Measurements from ENCODE around the gene IL10. TPM values are rescaled to one million over a fixed set of nuclear protein-coding genes. Genes with fewer than 3 reads are reported as not detected.

Gene IL10
- total RNA-seq, 1 donor from 2014 or later = not detected

DNA sequence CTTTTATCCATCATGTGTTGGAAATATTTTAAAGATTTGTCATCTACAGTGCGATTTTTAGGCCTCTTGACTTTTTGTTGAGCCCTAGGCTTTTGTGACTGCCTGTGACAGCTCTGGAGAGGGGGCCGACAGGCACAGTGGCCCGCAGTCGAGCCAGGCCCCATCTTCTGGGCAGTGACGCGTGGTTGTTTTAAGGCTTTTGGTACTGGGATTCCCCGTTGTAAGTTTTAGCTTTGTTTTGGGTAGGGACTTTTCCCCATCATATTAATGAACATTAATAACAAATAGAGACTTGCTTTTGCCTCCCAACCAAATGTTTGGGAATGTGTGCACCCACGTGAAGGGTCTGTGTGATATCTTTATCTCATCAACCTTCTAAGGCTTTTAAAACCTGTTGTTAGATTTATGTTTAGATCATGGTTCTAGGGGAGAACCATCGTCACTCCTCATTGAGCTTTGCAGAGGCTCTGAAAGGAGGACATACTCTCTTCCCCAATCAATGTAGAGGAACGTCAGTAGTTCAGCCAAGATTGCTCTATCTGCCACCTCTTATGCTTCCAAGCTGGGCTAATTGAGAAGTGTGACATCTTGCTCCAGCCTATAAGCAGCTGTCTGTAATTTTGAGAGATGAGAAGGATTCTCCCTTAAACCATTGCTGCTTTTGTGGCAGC lies 53.0 kb downstream of the IL10 start:
- TF ChIP-seq, protein P1, sequence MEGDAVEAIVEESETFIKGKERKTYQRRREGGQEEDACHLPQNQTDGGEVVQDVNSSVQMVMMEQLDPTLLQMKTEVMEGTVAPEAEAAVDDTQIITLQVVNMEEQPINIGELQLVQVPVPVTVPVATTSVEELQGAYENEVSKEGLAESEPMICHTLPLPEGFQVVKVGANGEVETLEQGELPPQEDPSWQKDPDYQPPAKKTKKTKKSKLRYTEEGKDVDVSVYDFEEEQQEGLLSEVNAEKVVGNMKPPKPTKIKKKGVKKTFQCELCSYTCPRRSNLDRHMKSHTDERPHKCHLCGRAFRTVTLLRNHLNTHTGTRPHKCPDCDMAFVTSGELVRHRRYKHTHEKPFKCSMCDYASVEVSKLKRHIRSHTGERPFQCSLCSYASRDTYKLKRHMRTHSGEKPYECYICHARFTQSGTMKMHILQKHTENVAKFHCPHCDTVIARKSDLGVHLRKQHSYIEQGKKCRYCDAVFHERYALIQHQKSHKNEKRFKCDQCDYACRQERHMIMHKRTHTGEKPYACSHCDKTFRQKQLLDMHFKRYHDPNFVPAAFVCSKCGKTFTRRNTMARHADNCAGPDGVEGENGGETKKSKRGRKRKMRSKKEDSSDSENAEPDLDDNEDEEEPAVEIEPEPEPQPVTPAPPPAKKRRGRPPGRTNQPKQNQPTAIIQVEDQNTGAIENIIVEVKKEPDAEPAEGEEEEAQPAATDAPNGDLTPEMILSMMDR (conservative IDR thresholded peaks at IDR 0.05) = no peak
- Mint-ChIP-seq H3K27ac (ENCODE audit: unreplicated experiment) (no peak overlapping the region), H3K4me3 (no peak overlapping the region), H3K27me3 (ENCODE audit: low read depth) (no peaks in the 10 kb centered on the region), H3K36me3 (ENCODE audit: low read depth) (no peaks in the 10 kb centered on the region), H3K9me3 (no peaks in the 10 kb centered on the region), H3K4me1 (peaks cover 27% of the 10 kb centered on the region)
- DNase-seq (ENCODE audit: low read depth, low spot score) = no peak

DNA sequence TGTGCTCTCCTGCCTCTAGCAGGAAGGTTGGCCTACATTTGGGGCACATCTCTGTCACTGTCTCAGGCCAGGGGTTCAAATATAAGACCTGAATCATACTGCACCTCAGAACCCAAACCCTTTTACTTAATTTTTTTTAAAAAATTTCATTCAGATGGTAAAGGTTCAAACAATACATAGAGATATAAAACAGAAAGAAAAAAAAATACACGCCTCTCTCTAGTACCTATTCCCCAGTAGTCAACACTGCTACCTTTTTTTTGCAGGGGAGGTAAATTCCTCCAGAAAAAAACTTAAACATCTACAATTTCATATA lies 54.7 kb downstream of the IL10 start:
- Mint-ChIP-seq H3K4me1 (peaks cover 32% of the 10 kb centered on the region), H3K27ac (ENCODE audit: unreplicated experiment) (no peak overlapping the region)

More for the DNA sequence above, 54.7 kb downstream of the IL10 start:
- H3K36me3 Mint-ChIP-seq (ENCODE audit: low read depth) = no peaks in the 10 kb centered on the region
- H3K9me3 Mint-ChIP-seq = no peaks in the 10 kb centered on the region
- TF ChIP-seq, protein P1 (conservative IDR thresholded peaks at IDR 0.05) = no peak
- no peak overlapping the region for H3K4me3 Mint-ChIP-seq
- no peaks in the 10 kb centered on the region for H3K27me3 Mint-ChIP-seq (ENCODE audit: low read depth)
- no peak for DNase-seq (ENCODE audit: low read depth, low spot score)

Other genes starting within 250 kb of the IL10 start
- 37.5 and 38.2 TPM in 2 replicates for gene EIF2D, start 160.0 kb downstream of the IL10 start, total RNA-seq
- 12.5 and 13.3 TPM in 2 replicates for gene DYRK3, start 137.0 kb downstream of the IL10 start, total RNA-seq
- 77.7 and 78.7 TPM in 2 replicates for gene MAPKAPK2, start 87.6 kb downstream of the IL10 start, total RNA-seq
- not detected in 2 replicates for gene IL19, start 1.7 kb downstream of the IL10 start, total RNA-seq
- gene IL20, start 93.1 kb upstream of the IL10 start, total RNA-seq = not detected in 2 replicates
- not detected in 2 replicates for gene IL24, start 124.9 kb upstream of the IL10 start, total RNA-seq
- not detected in 2 replicates for gene FCMR, start 149.4 kb upstream of the IL10 start, total RNA-seq
- gene PIGR, start 174.0 kb upstream of the IL10 start, total RNA-seq = not detected in 2 replicates
- gene FCAMR, start 198.0 kb upstream of the IL10 start, total RNA-seq = not detected in 2 replicates